GM18511 (cell line): ENCODE data around the gene CLDN14.

Experiments used
- ATAC-seq: cut with Tn5 transposase; IDR thresholded peaks from one replicate; pipeline ENCODE4 v1.9.1; 2021; ENCODE audit warnings: mild to moderate bottlenecking, moderate library complexity; ENCODE audit not compliant: unreplicated experiment

Gene CLDN14

DNA sequence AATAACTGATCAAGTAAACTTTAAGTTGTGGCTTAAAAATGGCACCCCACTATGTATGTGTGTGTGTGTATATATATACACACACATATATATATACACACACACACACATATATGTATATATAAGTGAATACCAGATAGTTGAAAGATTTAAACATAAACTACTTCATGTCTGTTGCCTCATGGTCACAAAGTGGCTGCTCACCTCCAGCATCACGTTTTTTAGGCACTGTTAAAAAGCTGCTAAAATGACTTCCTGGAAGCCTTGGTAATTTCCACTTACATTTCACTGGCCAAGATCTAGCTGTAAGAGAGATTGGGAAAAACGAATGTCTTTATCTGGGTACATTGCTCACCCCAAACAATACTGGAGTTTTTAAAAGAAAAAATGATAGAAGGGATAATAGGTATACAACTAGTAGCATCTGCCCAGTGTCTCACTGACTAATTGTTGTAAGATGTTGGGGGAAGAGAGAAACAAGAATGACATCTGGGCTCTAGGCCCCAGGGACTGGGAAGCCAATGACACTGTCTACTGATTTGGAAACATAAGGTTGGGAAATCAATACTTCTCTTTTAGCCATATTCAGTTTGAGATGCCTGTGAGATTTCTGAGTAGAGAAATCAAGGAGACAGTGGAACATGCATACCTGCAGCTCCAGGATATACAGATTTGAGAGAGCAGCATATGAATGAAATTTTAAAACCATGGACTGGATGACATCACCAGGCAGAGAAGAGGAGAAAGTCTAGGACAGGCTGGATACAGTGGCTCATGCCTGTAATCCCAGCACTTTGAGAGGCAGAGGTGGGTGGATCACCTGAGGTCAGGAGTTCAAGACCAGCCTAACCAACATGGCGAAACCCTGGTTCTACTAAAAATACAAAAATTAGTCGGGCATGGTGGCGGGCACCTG is 42.8 kb downstream of the CLDN14 start:
- ATAC-seq = no peak

GRCh38 chr21:36434144-36434543 is 45.8 kb downstream of the CLDN14 start:
- ATAC-seq = no peak

DNA sequence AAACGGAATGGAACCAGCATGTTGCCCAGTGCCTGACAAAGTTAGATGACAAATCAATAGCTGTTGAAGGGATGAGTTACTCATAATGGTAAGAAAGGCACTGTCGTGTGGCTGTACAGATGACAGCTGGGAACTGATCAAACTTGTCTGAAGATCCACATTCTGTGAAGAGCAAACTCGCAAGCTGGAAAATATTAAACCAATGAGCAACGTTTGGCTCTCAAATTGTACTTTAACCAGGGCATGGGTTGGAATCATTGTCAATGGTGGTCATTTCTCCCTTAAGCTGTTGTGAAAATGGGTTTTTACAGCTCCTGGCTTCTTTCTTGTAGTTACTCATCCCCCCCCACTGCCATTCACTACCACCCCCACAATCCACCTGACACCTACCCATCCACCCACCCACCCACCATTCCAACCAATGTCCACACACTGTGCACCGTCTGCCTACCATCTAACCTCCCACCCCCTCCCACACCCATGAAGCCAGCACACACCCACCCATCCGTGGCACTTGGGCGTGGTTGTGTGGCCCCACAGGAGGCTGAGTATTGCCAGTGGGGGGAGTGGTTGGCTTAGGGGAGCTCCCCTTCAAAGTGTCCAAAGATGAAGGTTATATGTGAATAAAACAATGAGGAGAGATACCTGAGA is 46.7 kb downstream of the CLDN14 start:
- ATAC-seq = no peak

DNA sequence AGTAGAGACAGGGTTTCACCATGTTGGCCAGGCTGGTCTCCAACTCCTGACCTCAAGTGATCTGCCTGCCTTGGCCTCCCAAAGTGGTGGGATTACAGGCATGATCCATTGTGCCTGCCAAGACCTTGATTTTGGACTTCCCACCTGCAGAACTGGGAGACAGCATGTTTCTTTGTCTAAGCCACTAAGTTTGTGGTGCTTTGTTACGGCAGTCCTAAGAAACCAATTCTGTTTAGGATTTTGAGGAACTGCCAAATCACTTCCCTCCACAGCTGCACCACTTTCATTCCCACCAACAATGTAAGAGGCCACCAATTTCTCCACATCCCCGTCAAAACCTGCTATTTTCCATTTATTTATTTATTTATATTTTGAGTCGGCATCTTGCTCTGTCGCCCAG is 48.7 kb downstream of the CLDN14 start:
- no peak for ATAC-seq

- no peak for ATAC-seq
These were observed 49.1 kb downstream of the CLDN14 start for GRCh38 chr21:36430841-36431240.

GRCh38 chr21:36429947-36430546 is 49.9 kb downstream of the CLDN14 start:
- ATAC-seq = peak; percentile 96

- no peak for ATAC-seq
These were observed 51.0 kb downstream of the CLDN14 start for GRCh38 chr21:36428761-36429432.

GRCh38 chr21:36427502-36427901 is 52.4 kb downstream of the CLDN14 start:
- no peak for ATAC-seq

DNA sequence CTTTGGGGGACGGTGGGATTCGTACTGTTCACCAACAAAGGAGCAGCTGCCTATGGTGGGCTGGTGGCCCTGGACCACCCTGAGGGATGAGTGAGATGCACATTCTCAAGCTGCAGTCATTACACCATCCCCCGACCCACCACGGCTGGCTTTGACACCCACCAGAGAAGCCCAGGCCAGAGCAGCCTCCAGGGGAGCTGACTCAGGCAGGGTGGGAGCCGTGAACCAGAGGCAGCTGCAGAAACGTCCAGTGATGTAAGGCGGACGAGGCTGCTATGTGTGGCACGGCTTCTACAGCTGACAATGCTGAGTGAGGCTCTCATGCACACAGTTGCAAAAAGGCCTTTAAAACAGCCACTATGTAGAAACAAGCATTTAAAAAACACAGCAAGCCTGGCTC is 54.6 kb downstream of the CLDN14 start:
- ATAC-seq = no peak

- no peak for ATAC-seq
These were observed 55.3 kb downstream of the CLDN14 start for GRCh38 chr21:36424592-36424991.

- ATAC-seq = no peak
These were observed 56.0 kb downstream of the CLDN14 start for GRCh38 chr21:36423771-36424433.

GRCh38 chr21:36422279-36423098 is 57.4 kb downstream of the CLDN14 start:
- no peak for ATAC-seq

DNA sequence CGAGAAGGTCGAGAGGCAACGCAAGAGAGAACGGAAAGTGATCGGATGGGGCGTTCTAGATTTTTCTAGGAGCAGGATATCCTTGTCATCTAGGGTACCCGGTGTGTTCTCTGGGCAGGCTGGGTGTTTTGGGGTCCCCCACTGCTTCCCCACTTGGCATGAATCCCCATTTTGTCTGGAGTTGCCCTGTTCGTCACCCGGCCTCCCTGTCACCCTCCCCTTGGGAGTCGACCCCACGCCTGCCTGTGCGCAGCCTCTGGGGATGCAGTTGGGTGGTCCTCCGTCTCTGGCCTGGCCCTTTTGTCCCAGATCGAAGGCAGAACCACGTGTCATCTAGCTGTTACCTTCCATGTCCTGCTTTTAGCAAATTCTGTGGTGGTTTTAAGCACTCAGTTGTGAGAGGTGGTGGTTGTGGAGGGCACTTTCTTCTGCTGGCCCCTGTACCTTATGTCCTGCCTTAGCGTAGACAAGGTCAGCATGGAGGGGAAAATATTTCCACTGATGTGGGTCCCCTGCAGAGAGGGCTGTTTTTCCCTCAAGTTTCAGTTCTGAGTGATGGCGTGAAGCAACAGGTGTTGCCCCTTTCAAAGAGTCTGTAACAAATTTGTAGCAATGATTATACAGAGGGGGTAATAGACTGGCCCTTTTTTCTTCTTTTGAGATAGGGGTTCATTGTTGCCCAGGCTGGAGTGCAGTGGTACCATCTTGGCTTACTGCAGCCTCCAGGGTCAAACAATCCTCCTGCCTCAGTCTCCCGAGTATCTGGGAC is 59.2 kb downstream of the CLDN14 start:
- no peak for ATAC-seq

DNA sequence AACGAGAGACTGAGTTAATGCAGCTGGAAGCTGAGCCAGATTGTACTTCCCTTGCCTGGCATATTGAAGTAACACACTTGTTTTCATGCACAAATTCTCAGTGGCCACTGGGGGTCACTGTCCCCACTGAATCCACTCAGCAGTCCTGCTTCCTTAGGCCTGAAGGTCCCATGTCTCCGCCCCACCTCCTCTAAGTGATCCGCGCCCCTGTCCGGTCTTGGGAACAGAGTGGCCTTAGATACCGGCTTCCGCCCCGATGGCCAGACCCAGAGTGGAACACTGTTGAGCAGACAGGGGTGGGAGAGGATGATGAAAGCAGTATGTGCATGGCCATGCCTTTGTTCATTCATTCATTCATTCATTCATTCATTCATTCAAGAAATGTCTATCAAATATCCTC is 59.9 kb downstream of the CLDN14 start:
- ATAC-seq = no peak

DNA sequence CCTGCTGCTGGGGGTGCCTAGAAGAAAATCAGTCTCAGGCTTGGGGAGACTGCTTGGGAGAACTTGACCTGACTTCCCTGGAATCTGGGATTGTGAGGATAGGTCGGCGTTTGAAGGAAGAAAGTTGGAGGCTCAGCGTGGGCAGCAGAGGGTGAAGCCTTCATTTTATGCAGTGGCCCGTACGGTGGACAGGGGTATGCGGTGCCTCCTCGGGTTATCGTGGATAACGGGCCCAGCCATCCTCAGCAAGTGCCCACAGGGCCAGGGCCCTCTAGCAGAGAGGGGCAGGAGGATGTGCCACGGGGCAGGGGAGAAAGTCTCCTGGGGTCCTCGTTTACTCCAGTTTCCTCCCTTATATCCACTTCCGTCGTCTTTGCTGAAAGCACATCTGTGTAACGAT is 60.7 kb downstream of the CLDN14 start:
- ATAC-seq = no peak

DNA sequence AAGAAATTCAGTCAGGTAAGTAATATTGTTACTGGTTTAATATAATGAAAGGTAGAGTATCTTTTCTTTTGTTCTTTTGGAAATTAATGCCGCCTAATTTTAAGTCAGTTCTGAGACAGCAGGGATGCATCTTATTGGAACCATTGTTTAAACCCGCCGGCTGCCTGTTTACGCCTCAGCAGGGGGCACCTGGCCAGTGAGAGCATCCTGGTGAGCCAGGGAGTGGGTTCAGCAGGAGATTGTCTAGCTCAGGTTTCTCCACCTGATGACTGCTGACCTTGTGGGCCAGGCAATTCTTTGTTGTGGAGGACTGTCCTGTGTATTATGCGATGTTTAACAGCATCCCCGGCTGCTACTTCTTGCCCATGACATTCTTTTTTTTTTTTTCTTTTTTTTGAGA is 64.5 kb downstream of the CLDN14 start:
- ATAC-seq = no peak

DNA sequence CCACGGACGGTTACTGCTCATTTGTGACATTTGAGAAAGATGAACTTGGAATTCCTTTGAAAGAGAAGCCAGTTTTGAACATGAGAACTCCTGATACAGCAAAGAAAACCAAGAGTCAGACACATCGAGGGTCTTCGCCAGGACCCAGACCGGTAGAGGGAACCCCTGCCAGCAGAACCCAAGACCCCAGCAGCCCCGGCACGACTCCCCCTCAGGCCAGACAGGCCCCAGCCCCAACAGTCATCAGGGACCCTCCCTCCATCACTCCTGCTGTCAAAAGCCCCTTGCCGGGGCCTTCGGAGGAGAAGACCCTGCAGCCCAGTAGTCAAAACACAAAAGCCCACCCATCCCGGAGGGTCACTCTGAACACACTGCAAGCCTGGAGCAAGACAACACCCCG is 67.0 kb downstream of the CLDN14 start:
- ATAC-seq = no peak

DNA sequence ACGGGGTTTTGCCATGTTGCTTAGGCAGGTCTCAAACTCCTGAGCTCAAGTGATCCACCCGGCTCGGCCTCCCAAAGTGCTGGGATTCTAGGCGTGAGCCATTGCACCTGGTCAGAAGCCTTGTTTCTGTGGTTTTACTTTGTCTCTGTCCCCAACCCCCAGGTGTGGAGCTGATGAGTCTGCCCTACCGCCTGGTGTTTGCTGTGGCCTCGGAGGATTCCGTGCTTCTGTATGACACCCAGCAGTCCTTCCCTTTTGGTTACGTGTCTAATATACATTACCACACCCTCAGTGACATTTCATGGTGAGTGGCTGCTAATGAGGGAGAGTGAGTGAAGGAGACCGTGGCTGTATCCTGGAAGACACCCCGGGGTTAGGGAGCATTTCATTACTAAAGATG is 68.6 kb downstream of the CLDN14 start:
- no peak for ATAC-seq
